LoVo (cell line): ENCODE results near the gene IL37.
A peak's percentile ranks its signal among the peaks of the same experiment; 100 is the strongest.
"Not testable (repeated sequence)": the region's sequence is repeated elsewhere in the genome, so short reads cannot be mapped to it uniquely, and the experiment has no call there.

Source experiments
- DNase-seq: peaks from one replicate; pipeline ENCODE4 v3.0.0-alpha.2; 2016; ENCODE audit warnings: low spot score

The IL37 gene

GRCh38 chr2:112889976-112890375 lies 21.0 kb upstream of the IL37 start:
- no peak for DNase-seq

- DNase-seq: peak; percentile 83
These were observed 19.6 kb upstream of the IL37 start for GRCh38 chr2:112891385-112891831.

- DNase-seq: no peak
These were observed 17.2 kb upstream of the IL37 start for GRCh38 chr2:112893752-112894151.

GRCh38 chr2:112896909-112897623 lies 13.9 kb upstream of the IL37 start:
- DNase-seq: no peak

GRCh38 chr2:112897624-112897978 lies 13.4 kb upstream of the IL37 start:
- no peak for DNase-seq

GRCh38 chr2:112901431-112902065 lies 9.4 kb upstream of the IL37 start:
- DNase-seq: not testable (repeated sequence)

- no peak for DNase-seq
These were observed 8.1 kb upstream of the IL37 start for GRCh38 chr2:112902816-112903215.

GRCh38 chr2:112904883-112905282 lies 6.1 kb upstream of the IL37 start:
- no peak for DNase-seq

GRCh38 chr2:112906276-112906675 lies 4.7 kb upstream of the IL37 start:
- no peak for DNase-seq

- no peak for DNase-seq
These were observed 3.7 kb upstream of the IL37 start for GRCh38 chr2:112907001-112907949.

- not testable (repeated sequence) for DNase-seq
These were observed 2.4 kb upstream of the IL37 start for GRCh38 chr2:112908559-112908958.

GRCh38 chr2:112910219-112910618 lies 746 bp upstream of the IL37 start:
- DNase-seq: no peak

GRCh38 chr2:112912403-112912802 lies 1.4 kb downstream of the IL37 start:
- DNase-seq: no peak

GRCh38 chr2:112915300-112916144 lies 4.6 kb downstream of the IL37 start:
- no peak for DNase-seq

- DNase-seq: no peak
These were observed 5.2 kb downstream of the IL37 start for GRCh38 chr2:112916145-112916571.

- DNase-seq: no peak
These were observed 5.8 kb downstream of the IL37 start for GRCh38 chr2:112916625-112917247.

GRCh38 chr2:112917856-112918255 lies 6.9 kb downstream of the IL37 start:
- no peak for DNase-seq

- no peak for DNase-seq
These were observed 7.3 kb downstream of the IL37 start for GRCh38 chr2:112918256-112918655.

- no peak for DNase-seq
These were observed 8.1 kb downstream of the IL37 start for GRCh38 chr2:112919086-112919485.

- DNase-seq: no peak
These were observed 10.1 kb downstream of the IL37 start for GRCh38 chr2:112920923-112921532.

GRCh38 chr2:112921982-112922381 lies 11.0 kb downstream of the IL37 start:
- no peak for DNase-seq
